Psoas muscle (tissue), 8 donors: ENCODE results near the gene ZNF771. TPM values are rescaled to one million over a fixed set of nuclear protein-coding genes. Genes with fewer than 3 reads are reported as not detected.

Source experiments
- ATAC-seq, 4 donors: fragments of 200-7000 bp; cut with Tn5 transposase; one replicate each; pipeline ENCODE4 v1.9.1; 2020; ENCODE audit warnings: moderate library complexity in 3 of 4, mild to moderate bottlenecking in 2 of 4
- DNase-seq, 2 donors: peaks; one replicate each; pipeline ENCODE4 v3.0.0-alpha.2; 2020
- H3K27ac ChIP-seq: fragments of 200-600 bp; one replicate; pipeline ENCODE4 v1.8.0; 2022
- H3K27me3 ChIP-seq, 3 donors: fragments of 200-600 bp in 1 of 3; one replicate each; pipeline versions ENCODE4 v1.6.1 to v1.8.0; 2013 to 2022; ENCODE audit warnings: low read length in 2 of 3, mild to moderate bottlenecking in 2 of 3, moderate library complexity in 1 of 3; ENCODE audit not compliant: insufficient read depth in 3 of 3
- H3K36me3 ChIP-seq, 2 donors: fragments of 200-600 bp in 1 of 2; one replicate each; pipeline versions ENCODE4 v1.6.1 to v1.8.0; 2013 to 2022; ENCODE audit warnings: low read depth in 1 of 2, mild to moderate bottlenecking in 1 of 2, moderate library complexity in 1 of 2; ENCODE audit not compliant: insufficient read depth in 1 of 2
- H3K4me1 ChIP-seq: fragments of 200-600 bp; one replicate; pipeline ENCODE4 v1.8.0; 2022
- H3K4me3 ChIP-seq: fragments of 200-600 bp; one replicate; pipeline ENCODE4 v1.8.0; 2022; ENCODE audit warnings: mild to moderate bottlenecking
- H3K9me3 ChIP-seq: fragments of 200-600 bp; one replicate; pipeline ENCODE4 v1.8.0; 2022
- CTCF ChIP-seq: fragments of 200-600 bp; IDR thresholded peaks from one replicate; pipeline ENCODE4 v1.8.0; 2022; ENCODE audit warnings: antibody characterized with exemption
- WGBS, 3 donors: extraction: QIAGEN DNeasy Blood & Tissue Kit; methylation state at CpG; one replicate each; pipeline versions ENCODE4 v1.1.6 to v1.1.7; 2013; 5-methylcytosine and 5-hydroxymethylcytosine counted together
- intact Hi-C, 2 donors: fragments of 100-400 bp; cut with DNase I; formaldehyde crosslinking; loops; one replicate each; pipeline versions ENCODE4 v1.11.0 to v1.14.2; 2022
- polyA plus RNA-seq, 3 donors: library from polyadenylated mRNA; stranded (reverse); fragments of 200-250 nt; gene quantifications; one replicate each; pipeline ENCODE4 v1.2.3, GENCODE V29; 2013
- total RNA-seq, 4 donors: library from RNA; stranded (reverse); fragmentation: NEBNext Ultra II Directional in 2 of 4; extraction: Animal tissue kit (Norgen Biotek cat#: 25700) in 2 of 4; gene quantifications; one replicate each; pipeline versions ENCODE4 v1.2.1 to v1.2.4, GENCODE V29; 2021 to 2023
- donor health status: healthy with polysubstance abuse.
- donor health status: DM: no; HTN: no; CAD: no; lungs with moderate emphysema.
- donor health status: Bipolar disorder and iron deficiency.
- donor health status: healthy.
- donor health status: DM: yes; HTN: yes; CAD: no.
- donor health status: DM: no; HTN: no; CAD: no.
- donor health status: DM: no; HTN: no; CAD: no.
- donor health status: DM: yes; HTN: yes; CAD: no.

ZNF771 gene
- total and polyA plus RNA-seq, 7 donors = 4.8 to 14.6 (median 7.4) TPM

GRCh38 chr16:30372038-30372712 lies 35.2 kb upstream of the ZNF771 start:
- Histone ChIP-seq H3K27me3 (no peaks in the 10 kb centered on the region), H3K27ac (peak overlapping the region; percentile 97), H3K36me3 (peaks cover 0 to 5% of the 10 kb centered on the region in 2 donors), H3K4me1 (peaks cover 48% of the 10 kb centered on the region), H3K9me3 (no peaks in the 10 kb centered on the region), H3K4me3 (peak overlapping the region; percentile 65)
- DNase-seq = peak in 1 of 2 donors; percentile 87
- no peak for TF ChIP-seq CTCF
- 26 to 38% (median 28%) methylated on average over 6 of the region's 6 CpGs for WGBS, 3 donors
- ATAC-seq = peak in 3 of 4 donors; percentile 31 to 51 (median 39)
- intact Hi-C loops = loop anchor here in 1 of 2 donors (5.0 kb wide), 1 partner anchor 35 kb away; the partner anchor contains the start of gene ZNF771

GRCh38 chr16:30372725-30373124 lies 34.7 kb upstream of the ZNF771 start:
- peaks cover 48% of the 10 kb centered on the region for H3K4me1 ChIP-seq
- peak overlapping the region; percentile 97 for H3K27ac ChIP-seq
- no peaks in the 10 kb centered on the region for H3K27me3 ChIP-seq
- H3K9me3 ChIP-seq = no peaks in the 10 kb centered on the region
- peak overlapping the region; percentile 65 for H3K4me3 ChIP-seq
- intact Hi-C loops = loop anchor here in 1 of 2 donors (5.0 kb wide), 1 partner anchor 35 kb away; the partner anchor contains the start of gene ZNF771
- 46 to 73% (median 54%) methylated on average over 5 of the region's 5 CpGs for WGBS, 3 donors
- no peak for TF ChIP-seq CTCF
- H3K36me3 ChIP-seq = peaks cover 0 to 5% of the 10 kb centered on the region in 2 donors
- ATAC-seq = no peak
- peak in 1 of 2 donors; percentile 60 for DNase-seq

- peaks cover 53% of the 10 kb centered on the region for H3K4me1 ChIP-seq
- WGBS, 3 donors = 30 to 54% (median 40%) methylated on average over 6 of the region's 6 CpGs
- ATAC-seq (peak in 2 of 4 donors; percentile 9 to 15), DNase-seq (peak in 1 of 2 donors; percentile 87)
- TF ChIP-seq CTCF = no peak
- peak within 1 kb of the TSS; percentile 71 for H3K4me3 ChIP-seq
- H3K27me3 ChIP-seq = no peaks in the 10 kb centered on the region
- no peaks in the 10 kb centered on the region for H3K9me3 ChIP-seq
- H3K27ac ChIP-seq = peak within 1 kb of the TSS; percentile 97
- H3K36me3 ChIP-seq = peaks cover 0 to 5% of the 10 kb centered on the region in 2 donors
- intact Hi-C loops = loop anchor here in 1 of 2 donors (5.0 kb wide), 1 partner anchor 33 kb away; the partner anchor contains the start of gene ZNF771
Observed at GRCh38 chr16:30374538-30374937, 32.9 kb upstream of the ZNF771 start, which contains the start of gene MYL11. TSS of gene MYL11 (plus strand) at chr16:30374802. CDS start at chr16:30374858, 56 bp downstream.

GRCh38 chr16:30375864-30376263 lies 31.5 kb upstream of the ZNF771 start:
- DNase-seq = peak in 1 of 2 donors; percentile 55

More at GRCh38 chr16:30375864-30376263, 31.5 kb upstream of the ZNF771 start:
- TF ChIP-seq CTCF = no peak
- peaks cover 0 to 5% of the 10 kb centered on the region in 2 donors for H3K36me3 ChIP-seq
- no peaks in the 10 kb centered on the region for H3K27me3 ChIP-seq
- no peak for ATAC-seq
- intact Hi-C loops = no loop called here
- H3K4me1 ChIP-seq = peaks cover 53% of the 10 kb centered on the region
- peak overlapping the region; percentile 97 for H3K27ac ChIP-seq
- WGBS, 3 donors = 45 to 65% (median 60%) methylated on average over 8 of the region's 8 CpGs
- H3K9me3 ChIP-seq = no peaks in the 10 kb centered on the region
- H3K4me3 ChIP-seq = peak overlapping the region; percentile 71
